C4-2B (cell line): ENCODE data around the gene GMPR2.

Experiments used
- ZFX ChIP-seq: fragments of 450-650 bp; IDR thresholded peaks from 2 replicates; pipeline ENCODE4 v1.6.1; 2017
- TF ChIP-seq, protein P1 (sequence below): fragments of 450-650 bp; conservative IDR thresholded peaks from 2 replicates; pipeline ENCODE4 v1.5.1; 2017; ENCODE audit warnings: mild to moderate bottlenecking

DNA sequence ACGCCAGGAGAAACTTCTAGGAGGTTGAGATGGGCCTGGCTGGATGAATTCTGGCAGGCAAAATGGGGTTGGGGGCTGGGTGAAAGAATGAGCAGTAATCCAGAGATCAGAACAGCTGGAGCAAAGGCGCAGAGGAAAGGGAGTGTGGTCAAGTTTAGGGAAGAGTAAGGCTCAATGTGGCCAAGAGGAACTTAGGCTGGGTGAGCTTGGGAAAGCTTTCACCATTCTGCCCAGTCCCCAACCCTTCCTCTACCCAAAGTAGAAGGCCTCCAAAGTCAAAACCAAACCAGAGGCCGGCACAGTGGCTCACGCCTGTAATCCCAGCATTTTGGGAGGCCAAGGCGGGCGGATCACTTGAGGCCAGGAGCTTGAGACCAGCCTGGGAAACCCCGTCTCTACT lies 48.9 kb downstream of the GMPR2 start:
- TF ChIP-seq, protein P1, sequence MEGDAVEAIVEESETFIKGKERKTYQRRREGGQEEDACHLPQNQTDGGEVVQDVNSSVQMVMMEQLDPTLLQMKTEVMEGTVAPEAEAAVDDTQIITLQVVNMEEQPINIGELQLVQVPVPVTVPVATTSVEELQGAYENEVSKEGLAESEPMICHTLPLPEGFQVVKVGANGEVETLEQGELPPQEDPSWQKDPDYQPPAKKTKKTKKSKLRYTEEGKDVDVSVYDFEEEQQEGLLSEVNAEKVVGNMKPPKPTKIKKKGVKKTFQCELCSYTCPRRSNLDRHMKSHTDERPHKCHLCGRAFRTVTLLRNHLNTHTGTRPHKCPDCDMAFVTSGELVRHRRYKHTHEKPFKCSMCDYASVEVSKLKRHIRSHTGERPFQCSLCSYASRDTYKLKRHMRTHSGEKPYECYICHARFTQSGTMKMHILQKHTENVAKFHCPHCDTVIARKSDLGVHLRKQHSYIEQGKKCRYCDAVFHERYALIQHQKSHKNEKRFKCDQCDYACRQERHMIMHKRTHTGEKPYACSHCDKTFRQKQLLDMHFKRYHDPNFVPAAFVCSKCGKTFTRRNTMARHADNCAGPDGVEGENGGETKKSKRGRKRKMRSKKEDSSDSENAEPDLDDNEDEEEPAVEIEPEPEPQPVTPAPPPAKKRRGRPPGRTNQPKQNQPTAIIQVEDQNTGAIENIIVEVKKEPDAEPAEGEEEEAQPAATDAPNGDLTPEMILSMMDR: no peak
- TF ChIP-seq ZFX: no peak
